SK-N-MC (cell line): ENCODE data around the gene ZMYND10.

Experiments
- DNase-seq: peaks from one replicate; pipeline ENCODE4 v3.0.0-alpha.2; 2011; ENCODE audit warnings: low read depth, low spot score
- H3K27ac ChIP-seq: fragments of 200-600 bp; sonication (generic); 2 replicates; pipeline ENCODE4 v1.5.1; 2016; ENCODE audit warnings: mixed run types
- H3K36me3 ChIP-seq: fragments of 200-600 bp; sonication (generic); 2 replicates; pipeline ENCODE4 v1.6.1; 2017; ENCODE audit warnings: antibody characterized with exemption, low read length, mixed read lengths; ENCODE audit not compliant: insufficient read depth
- H3K4me3 ChIP-seq: fragments of 200-600 bp; sonication (generic); 2 replicates; pipeline ENCODE4 v1.5.1; 2016
- H3K9ac ChIP-seq: fragments of 200-600 bp; sonication (generic); 2 replicates; pipeline ENCODE4 v1.8.0; 2017; ENCODE audit warnings: mixed run types, mixed read lengths; ENCODE audit not compliant: insufficient read length
- H3K9me3 ChIP-seq: fragments of 200-600 bp; sonication (generic); 2 replicates; pipeline ENCODE4 v1.6.1; 2017; ENCODE audit warnings: low read depth, mild to moderate bottlenecking, antibody characterized with exemption, low read length, moderate library complexity, mixed read lengths
- EZH2 ChIP-seq: fragments of 200-600 bp; sonication (generic); IDR thresholded peaks from one replicate; pipeline ENCODE4 v1.6.1; 2017; ENCODE audit warnings: antibody characterized with exemption
- FOXP2 ChIP-seq: optimal IDR thresholded peaks from 2 replicates; pipeline ENCODE3; 2011; ENCODE audit warnings: mild to moderate bottlenecking, moderate library complexity; ENCODE audit not compliant: insufficient read depth; ENCODE audit errors: extremely low read length, control extremely low read depth
- POLR2AphosphoS5 ChIP-seq: IDR thresholded peaks from 2 replicates; pipeline ENCODE4 v1.6.1; 2012; ENCODE audit warnings: mild to moderate bottlenecking, low read depth, low read length, borderline replicate concordance

ZMYND10 gene

GRCh38 chr3:50336452-50337174, 8.9 kb downstream of the ZMYND10 start:
- Histone ChIP-seq H3K9me3 (no peaks in the 10 kb centered on the region), H3K27ac (0 out of 2 replicates have a peak overlapping the region, but pooled peaks have one; percentile 36), H3K4me3 (peak overlapping the region; percentile 86), H3K9ac (peak overlapping the region; percentile 94), H3K36me3 (peaks cover 7% of the 10 kb centered on the region; the same call in 1 of the 2 replicates)
- no peak for DNase-seq
- TF ChIP-seq POLR2AphosphoS5 (no peak), EZH2 (no peak), FOXP2 (no peak)

- H3K9me3 ChIP-seq, result no peaks in the 10 kb centered on the region
- H3K4me3 ChIP-seq, result no peak overlapping the region
- TF ChIP-seq EZH2 (no peak), POLR2AphosphoS5 (no peak), FOXP2 (no peak)
- H3K27ac ChIP-seq, result no peak overlapping the region
- H3K9ac ChIP-seq, result no peak overlapping the region
- peaks cover 18% of the 10 kb centered on the region; the same call in 1 of the 2 replicates for H3K36me3 ChIP-seq
- DNase-seq, result no peak
Observed at GRCh38 chr3:50334339-50335075, 11.0 kb downstream of the ZMYND10 start.

GRCh38 chr3:50333744-50334328, 11.7 kb downstream of the ZMYND10 start:
- no peak overlapping the region for H3K4me3 ChIP-seq
- no peak for TF ChIP-seq POLR2AphosphoS5
- TF ChIP-seq EZH2, result no peak
- TF ChIP-seq FOXP2, result no peak
- H3K27ac ChIP-seq, result no peak overlapping the region
- H3K9ac ChIP-seq, result no peak overlapping the region
- no peak for DNase-seq
- no peaks in the 10 kb centered on the region for H3K9me3 ChIP-seq
- H3K36me3 ChIP-seq, result peaks cover 18% of the 10 kb centered on the region; the same call in 1 of the 2 replicates

GRCh38 chr3:50331364-50331907, 14.1 kb downstream of the ZMYND10 start:
- H3K9me3 ChIP-seq, result no peaks in the 10 kb centered on the region
- H3K4me3 ChIP-seq, result no peak overlapping the region
- H3K27ac ChIP-seq, result no peak overlapping the region
- H3K36me3 ChIP-seq, result peaks cover 18% of the 10 kb centered on the region; the same call in 1 of the 2 replicates
- TF ChIP-seq EZH2, result no peak
- no peak for TF ChIP-seq FOXP2
- TF ChIP-seq POLR2AphosphoS5, result no peak
- DNase-seq, result no peak
- no peak overlapping the region for H3K9ac ChIP-seq

GRCh38 chr3:50330330-50330729, 15.2 kb downstream of the ZMYND10 start:
- Histone ChIP-seq H3K36me3 (peaks cover 18% of the 10 kb centered on the region; the same call in 1 of the 2 replicates), H3K9ac (no peak overlapping the region), H3K9me3 (no peaks in the 10 kb centered on the region), H3K4me3 (no peak overlapping the region), H3K27ac (no peak overlapping the region)
- DNase-seq, result no peak
- TF ChIP-seq EZH2 (no peak), FOXP2 (no peak), POLR2AphosphoS5 (no peak)

- Histone ChIP-seq H3K9me3 (no peaks in the 10 kb centered on the region), H3K27ac (peak within 1 kb of the TSS; percentile 62), H3K4me3 (peak within 1 kb of the TSS; percentile 81), H3K9ac (peak within 1 kb of the TSS; percentile 87), H3K36me3 (peaks cover 18% of the 10 kb centered on the region; the same call in 1 of the 2 replicates)
- TF ChIP-seq POLR2AphosphoS5 (peak; percentile 87), EZH2 (no peak)
- no peak for DNase-seq
Observed at GRCh38 chr3:50327943-50328691, 17.4 kb downstream of the ZMYND10 start, which contains the start of gene TUSC2. TSS of gene TUSC2 (minus strand) at chr3:50328223. CDS start at chr3:50328099, 124 bp downstream.

GRCh38 chr3:50327129-50327528, 18.4 kb downstream of the ZMYND10 start:
- Histone ChIP-seq H3K9me3 (no peaks in the 10 kb centered on the region), H3K4me3 (peak overlapping the region; percentile 81), H3K27ac (no peak overlapping the region), H3K36me3 (peaks cover 17% of the 10 kb centered on the region; the same call in 1 of the 2 replicates), H3K9ac (peak overlapping the region; percentile 87)
- no peak for TF ChIP-seq POLR2AphosphoS5
- TF ChIP-seq FOXP2, result no peak
- no peak for TF ChIP-seq EZH2
- DNase-seq, result no peak
